ENCODE results near the gene G2E3. TPM values are rescaled to one million over a fixed set of nuclear protein-coding genes. Genes with fewer than 3 reads are reported as not detected.
"Not testable (repeated sequence)": the region's sequence is repeated elsewhere in the genome, so short reads cannot be mapped to it uniquely, and the experiment has no call there.

G2E3 gene
- total and polyA plus RNA-seq, 4 donors, result 2.4 to 14.0 (median 5.7) TPM

GRCh38 chr14:30546735-30547134 lies 12.2 kb upstream of the G2E3 start:
- H3K27me3 ChIP-seq (ENCODE audit: control insufficient read depth in 4 of 4, insufficient read depth in 4 of 4, low read length in 3 of 4); H3K4me3 ChIP-seq (ENCODE audit: low read depth in 1 of 3, low read length in 3 of 3); H3K27ac ChIP-seq (ENCODE audit: low read depth in 1 of 2, low read length in 2 of 2); H3K9ac ChIP-seq (ENCODE audit: low read depth in 1 of 2, low read length in 2 of 2); H3K36me3 ChIP-seq (ENCODE audit: control insufficient read depth in 4 of 4, insufficient read depth in 3 of 4, low read depth in 1 of 4, low read length in 3 of 4); DNase-seq (ENCODE audit: low spot score); H3K9me3 ChIP-seq (ENCODE audit: control insufficient read depth in 4 of 4, low read length in 3 of 4); H3K4me1 ChIP-seq (ENCODE audit: control insufficient read depth in 4 of 4, insufficient read depth in 4 of 4, low read length in 3 of 4): not testable (repeated sequence)
- WGBS, result 86% methylated on average over 4 of the region's 4 CpGs

GRCh38 chr14:30547388-30548048 lies 11.4 kb upstream of the G2E3 start:
- TF ChIP-seq ZBTB33 (IDR thresholded peaks at IDR 0.05) (no peak), FOXA2 (IDR thresholded peaks at IDR 0.05) (no peak), ATF3 (IDR thresholded peaks at IDR 0.05) (no peak), MAX (IDR thresholded peaks at IDR 0.05) (no peak)
- DNase-seq (ENCODE audit: low spot score), result no peak
- Histone ChIP-seq H3K27ac (ENCODE audit: low read depth in 1 of 2, low read length in 2 of 2) (no peak overlapping the region), H3K4me1 (ENCODE audit: control insufficient read depth in 4 of 4, insufficient read depth in 4 of 4, low read length in 3 of 4) (no peaks in the 10 kb centered on the region), H3K9me3 (ENCODE audit: control insufficient read depth in 4 of 4, low read length in 3 of 4) (no peaks in the 10 kb centered on the region), H3K9ac (ENCODE audit: low read depth in 1 of 2, low read length in 2 of 2) (no peak overlapping the region), H3K4me3 (ENCODE audit: low read depth in 1 of 3, low read length in 3 of 3) (no peak overlapping the region), H3K36me3 (ENCODE audit: control insufficient read depth in 4 of 4, insufficient read depth in 3 of 4, low read depth in 1 of 4, low read length in 3 of 4) (no peaks in the 10 kb centered on the region), H3K27me3 (ENCODE audit: control insufficient read depth in 4 of 4, insufficient read depth in 4 of 4, low read length in 3 of 4) (no peaks in the 10 kb centered on the region)
- WGBS, result 94% methylated on average over 40 of the region's 40 CpGs

GRCh38 chr14:30550335-30550734 lies 8.6 kb upstream of the G2E3 start:
- no peak overlapping the region for H3K27ac ChIP-seq (ENCODE audit: low read depth in 1 of 2, low read length in 2 of 2)
- H3K36me3 ChIP-seq (ENCODE audit: control insufficient read depth in 4 of 4, insufficient read depth in 3 of 4, low read depth in 1 of 4, low read length in 3 of 4), result no peaks in the 10 kb centered on the region
- DNase-seq (ENCODE audit: low spot score), result no peak
- H3K27me3 ChIP-seq (ENCODE audit: control insufficient read depth in 4 of 4, insufficient read depth in 4 of 4, low read length in 3 of 4), result no peaks in the 10 kb centered on the region
- TF ChIP-seq HNF4A (conservative IDR thresholded peaks at IDR 0.05) (no peak), HNF4G (IDR thresholded peaks at IDR 0.05) (no peak), TAF1 (conservative IDR thresholded peaks at IDR 0.05) (no peak), RXRA (IDR thresholded peaks at IDR 0.05) (no peak)
- H3K4me3 ChIP-seq (ENCODE audit: low read depth in 1 of 3, low read length in 3 of 3), result no peak overlapping the region
- H3K9ac ChIP-seq (ENCODE audit: low read depth in 1 of 2, low read length in 2 of 2), result no peak overlapping the region
- H3K4me1 ChIP-seq (ENCODE audit: control insufficient read depth in 4 of 4, insufficient read depth in 4 of 4, low read length in 3 of 4), result no peaks in the 10 kb centered on the region
- no peaks in the 10 kb centered on the region for H3K9me3 ChIP-seq (ENCODE audit: control insufficient read depth in 4 of 4, low read length in 3 of 4)

- Histone ChIP-seq H3K9me3 (ENCODE audit: control insufficient read depth in 4 of 4, low read length in 3 of 4) (no peaks in the 10 kb centered on the region), H3K9ac (ENCODE audit: low read depth in 1 of 2, low read length in 2 of 2) (no peak overlapping the region), H3K4me3 (ENCODE audit: low read depth in 1 of 3, low read length in 3 of 3) (no peak overlapping the region), H3K4me1 (ENCODE audit: control insufficient read depth in 4 of 4, insufficient read depth in 4 of 4, low read length in 3 of 4) (no peaks in the 10 kb centered on the region), H3K36me3 (ENCODE audit: control insufficient read depth in 4 of 4, insufficient read depth in 3 of 4, low read depth in 1 of 4, low read length in 3 of 4) (no peaks in the 10 kb centered on the region), H3K27ac (ENCODE audit: low read depth in 1 of 2, low read length in 2 of 2) (no peak overlapping the region), H3K27me3 (ENCODE audit: control insufficient read depth in 4 of 4, insufficient read depth in 4 of 4, low read length in 3 of 4) (no peaks in the 10 kb centered on the region)
- no peak for TF ChIP-seq JUND (IDR thresholded peaks at IDR 0.05)
- TF ChIP-seq EGR1 (IDR thresholded peaks at IDR 0.05; ENCODE audit: low read depth in 2 of 2), result no peak
- WGBS, result 54% methylated on average over 1 of the region's 1 CpG
- DNase-seq (ENCODE audit: low spot score), result no peak
Measured at GRCh38 chr14:30551460-30551859, 7.5 kb upstream of the G2E3 start.
